Measurements from ENCODE around the gene ECHS1. TPM values are rescaled to one million over a fixed set of nuclear protein-coding genes. Genes with fewer than 3 reads are reported as not detected.

The ECHS1 gene
- total and polyA plus RNA-seq, 10 of the 15 experiments (the other 5 are each of a cell fraction or from before 2014, with no cell fraction given): 32.7 to 164 (median 62.4) TPM

- peak; percentile 81 for TF ChIP-seq MLLT1 (IDR thresholded peaks at IDR 0.05)
- no peak for TF ChIP-seq ZSCAN29 (IDR thresholded peaks at IDR 0.05)
- peak; percentile 70 for TF ChIP-seq CREM (IDR thresholded peaks at IDR 0.05; ENCODE audit: low read depth)
- no peak for TF ChIP-seq ZBTB40 (IDR thresholded peaks at IDR 0.05; ENCODE audit: borderline replicate concordance)
- TF ChIP-seq YBX1 (IDR thresholded peaks at IDR 0.05): no peak
- no peak for TF ChIP-seq ZNF24 (IDR thresholded peaks at IDR 0.05)
- TF ChIP-seq LARP7 (IDR thresholded peaks at IDR 0.05): peak; percentile 82
- 0 out of 4 replicates have a peak, but pooled peaks of 1 of the 2 experiments have one; percentile 41 for TF ChIP-seq SRF (IDR thresholded peaks at IDR 0.05; ENCODE audit: low read depth in 2 of 2, low read length in 2 of 2)
- TF ChIP-seq RAD21 (IDR thresholded peaks at IDR 0.05; ENCODE audit: insufficient read depth, low read depth, low read length): no peak
- no peak for TF ChIP-seq NR2C1 (IDR thresholded peaks at IDR 0.05)
- no peak for TF ChIP-seq RB1 (IDR thresholded peaks at IDR 0.05; ENCODE audit: borderline replicate concordance)
- TF ChIP-seq DPF2 (IDR thresholded peaks at IDR 0.05): peak; percentile 80; the same call in 1 of the 2 replicates
- TF ChIP-seq ZBTB33 (IDR thresholded peaks at IDR 0.05): no peak
- TF ChIP-seq SIN3A (IDR thresholded peaks at IDR 0.05; ENCODE audit: low read depth, low read length): no peak
- no peak for TF ChIP-seq FOS (IDR thresholded peaks at IDR 0.05; ENCODE audit: borderline replicate concordance, extremely low read depth, insufficient read length)
- no peak for TF ChIP-seq RAD51 (IDR thresholded peaks at IDR 0.05)
- peak; percentile 78 for TF ChIP-seq RELB (IDR thresholded peaks at IDR 0.05; ENCODE audit: low read depth)
- TF ChIP-seq PBX3 (IDR thresholded peaks at IDR 0.05; ENCODE audit: insufficient replicate concordance, low read depth, low read length): peak; percentile 92
- TF ChIP-seq STAT1 (conservative IDR thresholded peaks at IDR 0.05): no peak
- TF ChIP-seq EED (IDR thresholded peaks at IDR 0.05; ENCODE audit: low read depth): peak; percentile 85
These were observed 16.0 kb upstream of the ECHS1 start (continued) for GRCh38 chr10:133388973-133389818.

Measured in GM12878 (cell line).